GM10248 (cell line): Measurements from ENCODE around the gene CAPN15.

Experiments used
- CTCF ChIA-PET: fragments of 300-600 bp; sonication (Branson Sonifier 250); formaldehyde crosslinking; extraction: SDS; loops from one replicate; lab custom pipeline; 2021; ENCODE audit warnings: antibody characterized with exemption; lab: Yijun Ruan, JAX
- POLR2A ChIA-PET: fragments of 350-650 bp; sonication (Branson Sonifier 250); formaldehyde crosslinking; extraction: SDS; loops from one replicate; lab custom pipeline; 2020; ENCODE audit warnings: antibody characterized with exemption; lab: Yijun Ruan, JAX
- DNase-seq: peaks from one replicate; pipeline ENCODE4 v3.0.0; 2012; ENCODE audit errors: extremely low spot score
- CTCF ChIP-seq: IDR thresholded peaks from 2 replicates; pipeline ENCODE4 v1.5.1; 2012; ENCODE audit warnings: mild to moderate bottlenecking, low read depth; ENCODE audit errors: extremely low read depth, missing control alignments, control extremely low read depth

The CAPN15 gene

GRCh38 chr16:525520-526180, 1.9 kb upstream of the CAPN15 start:
- TF ChIP-seq CTCF = peak; percentile 27
- CTCF ChIA-PET = interaction anchor here (1.4 kb wide), 1 partner anchor 53 kb away, joined by 3 read pairs; no protein-coding TSS in a partner anchor
- POLR2A ChIA-PET = no interaction called here
- DNase-seq = peak; percentile 67

- ChIA-PET POLR2A (no interaction called here), CTCF (interaction anchor here (1.4 kb wide), 1 partner anchor 52 kb away, joined by 3 read pairs; no protein-coding TSS in a partner anchor)
- DNase-seq = no peak
- no peak for TF ChIP-seq CTCF
These were observed 1.1 kb upstream of the CAPN15 start for GRCh38 chr16:526181-527014.

- DNase-seq = no peak
- POLR2A ChIA-PET = no interaction called here
- no peak for TF ChIP-seq CTCF
- CTCF ChIA-PET = interaction anchor here (1.0 kb wide), 1 partner anchor 57 kb away, joined by 4 read pairs; no protein-coding TSS in a partner anchor
These were observed 849 bp downstream of the CAPN15 start for GRCh38 chr16:528111-529011.

GRCh38 chr16:529012-529575, 1.6 kb downstream of the CAPN15 start:
- ChIA-PET POLR2A (no interaction called here), CTCF (interaction anchor here (1.0 kb wide), 1 partner anchor 56 kb away, joined by 4 read pairs; no protein-coding TSS in a partner anchor)
- no peak for TF ChIP-seq CTCF
- DNase-seq = no peak

GRCh38 chr16:530111-530817, 2.8 kb downstream of the CAPN15 start:
- no peak for DNase-seq
- ChIA-PET POLR2A (no interaction called here), CTCF (no interaction called here)
- TF ChIP-seq CTCF = no peak
